Measurements from ENCODE around the gene PLEKHO1.

DNA sequence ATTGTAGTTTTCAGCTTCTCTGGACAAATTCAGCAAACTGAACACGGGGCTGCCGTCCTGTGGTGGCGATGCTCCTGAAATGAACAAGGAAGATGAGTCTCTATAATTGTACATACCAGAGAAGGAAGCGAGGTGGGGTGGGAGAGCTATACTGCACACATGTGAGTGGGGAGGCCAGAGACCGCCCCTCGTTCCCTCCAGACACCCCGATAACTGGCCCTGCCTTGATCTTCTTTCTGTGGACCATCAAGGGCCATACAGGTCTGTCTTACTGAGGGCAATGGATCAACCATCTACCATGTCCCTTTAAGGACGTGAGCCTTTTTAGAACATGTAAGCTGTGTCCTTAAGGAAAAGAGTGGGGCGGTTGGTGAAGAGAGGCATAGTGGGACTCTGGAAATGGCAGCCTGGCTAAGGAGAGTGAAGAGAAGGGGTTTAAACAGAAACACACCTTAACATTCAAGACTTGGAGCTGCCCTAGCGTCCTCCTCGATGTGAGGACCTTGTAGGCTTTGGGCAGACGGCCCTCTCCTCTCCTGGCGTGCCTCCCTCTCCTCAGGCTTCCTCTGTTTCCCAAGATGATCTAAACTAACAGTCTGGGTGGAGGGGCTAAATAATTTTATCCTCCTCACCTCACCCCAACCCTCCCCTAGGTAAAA is 5.8 kb downstream of the PLEKHO1 start:
- no peak for TF ChIP-seq ZNF274 (IDR thresholded peaks at IDR 0.05; ENCODE audit: low read depth, low read length)
- no peak for TF ChIP-seq YY1 (IDR thresholded peaks at IDR 0.05; ENCODE audit: insufficient read depth, insufficient read length)

Data from NT2/D1 (cell line).